C4-2B (cell line): ENCODE measurements around the gene VSTM1.

Experiments
- CTCF ChIP-seq: fragments of 450-650 bp; conservative IDR thresholded peaks from 2 replicates; pipeline ENCODE4 v1.5.1; 2017; ENCODE audit warnings: mild to moderate bottlenecking
- ZFX ChIP-seq: fragments of 450-650 bp; IDR thresholded peaks from 2 replicates; pipeline ENCODE4 v1.6.1; 2017

DNA sequence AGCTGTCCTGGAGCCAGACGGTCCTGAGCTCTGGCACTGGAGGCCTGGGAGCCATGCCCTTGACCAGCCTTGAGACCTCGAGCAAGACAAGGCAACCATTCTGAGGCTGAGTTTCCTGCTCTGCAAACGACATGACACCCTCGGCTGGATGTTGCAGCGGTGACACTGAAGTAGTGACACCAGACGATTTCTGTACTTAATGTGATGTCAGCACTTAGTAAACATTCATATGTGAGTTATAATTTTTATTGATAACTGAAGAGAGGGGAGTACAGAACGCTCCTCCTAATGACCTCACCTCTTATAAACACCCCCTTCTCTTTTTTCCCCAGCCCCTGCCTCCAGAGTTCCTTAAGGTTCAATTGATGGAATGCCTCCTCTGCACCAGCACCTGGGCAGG, 44.8 kb upstream of the VSTM1 start:
- TF ChIP-seq CTCF (no peak), ZFX (no peak)
